ENCODE measurements around the gene EN1. TPM values are rescaled to one million over a fixed set of nuclear protein-coding genes. Genes with fewer than 3 reads are reported as not detected.

EN1 gene
- total RNA-seq, 1 experiment from 2014 or later = 0.26 TPM

DNA sequence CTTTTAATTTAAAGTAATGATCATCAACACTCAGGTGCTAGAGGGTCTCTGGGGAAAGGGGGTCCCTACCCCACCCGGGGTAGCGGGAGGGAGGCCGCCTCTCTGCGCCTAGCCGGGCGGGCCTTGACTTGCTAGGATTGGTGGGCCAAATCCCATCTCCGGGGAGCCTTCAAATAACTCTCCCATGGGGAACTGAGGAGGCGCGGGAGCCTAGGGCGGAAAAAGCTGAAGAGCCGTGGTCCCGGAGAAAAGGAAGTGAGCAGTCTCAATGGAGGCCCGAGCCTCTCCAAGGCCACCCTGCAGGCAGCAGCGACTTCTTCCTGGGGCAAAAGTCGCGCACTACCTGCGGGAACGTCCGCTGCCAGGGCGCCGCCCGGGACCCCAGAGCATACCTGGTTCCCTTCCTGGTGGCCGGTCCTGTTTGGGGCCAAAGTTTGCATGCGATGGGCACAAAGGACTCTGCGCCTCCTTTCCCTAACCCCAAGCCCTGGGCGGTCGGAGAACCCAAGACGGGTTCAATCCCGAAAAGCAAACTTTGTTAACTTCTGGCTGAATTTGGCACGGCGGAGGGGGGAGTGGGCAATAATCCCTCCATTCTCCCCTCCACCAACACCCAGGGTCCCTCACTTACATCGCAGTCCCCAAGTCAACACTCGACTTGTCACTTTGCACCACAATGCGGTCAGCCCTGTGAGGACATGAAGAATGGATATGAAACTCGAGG lies 13.6 kb downstream of the EN1 start:
- Histone ChIP-seq H3K27ac (ENCODE audit: low read length) (no peak overlapping the region), H3K27me3 (ENCODE audit: control insufficient read depth, insufficient read depth, low read length) (peaks cover 3% of the 10 kb centered on the region), H3K4me1 (ENCODE audit: control insufficient read depth, insufficient read depth, low read length) (no peaks in the 10 kb centered on the region), H3K9me3 (ENCODE audit: control insufficient read depth, insufficient read depth, low read depth, low read length) (no peaks in the 10 kb centered on the region), H3K4me3 (ENCODE audit: low read depth in 2 of 2, low read length in 2 of 2) (no peak overlapping the region), H3K36me3 (ENCODE audit: control insufficient read depth, insufficient read depth, low read length) (no peaks in the 10 kb centered on the region)
- intact Hi-C loops (cut with micrococcal nuclease; ENCODE audit: unreplicated experiment) = no loop called here
- ATAC-seq (no peak), DNase-seq (ENCODE audit: low read depth, low spot score) (no peak)
- TF ChIP-seq, protein P1, sequence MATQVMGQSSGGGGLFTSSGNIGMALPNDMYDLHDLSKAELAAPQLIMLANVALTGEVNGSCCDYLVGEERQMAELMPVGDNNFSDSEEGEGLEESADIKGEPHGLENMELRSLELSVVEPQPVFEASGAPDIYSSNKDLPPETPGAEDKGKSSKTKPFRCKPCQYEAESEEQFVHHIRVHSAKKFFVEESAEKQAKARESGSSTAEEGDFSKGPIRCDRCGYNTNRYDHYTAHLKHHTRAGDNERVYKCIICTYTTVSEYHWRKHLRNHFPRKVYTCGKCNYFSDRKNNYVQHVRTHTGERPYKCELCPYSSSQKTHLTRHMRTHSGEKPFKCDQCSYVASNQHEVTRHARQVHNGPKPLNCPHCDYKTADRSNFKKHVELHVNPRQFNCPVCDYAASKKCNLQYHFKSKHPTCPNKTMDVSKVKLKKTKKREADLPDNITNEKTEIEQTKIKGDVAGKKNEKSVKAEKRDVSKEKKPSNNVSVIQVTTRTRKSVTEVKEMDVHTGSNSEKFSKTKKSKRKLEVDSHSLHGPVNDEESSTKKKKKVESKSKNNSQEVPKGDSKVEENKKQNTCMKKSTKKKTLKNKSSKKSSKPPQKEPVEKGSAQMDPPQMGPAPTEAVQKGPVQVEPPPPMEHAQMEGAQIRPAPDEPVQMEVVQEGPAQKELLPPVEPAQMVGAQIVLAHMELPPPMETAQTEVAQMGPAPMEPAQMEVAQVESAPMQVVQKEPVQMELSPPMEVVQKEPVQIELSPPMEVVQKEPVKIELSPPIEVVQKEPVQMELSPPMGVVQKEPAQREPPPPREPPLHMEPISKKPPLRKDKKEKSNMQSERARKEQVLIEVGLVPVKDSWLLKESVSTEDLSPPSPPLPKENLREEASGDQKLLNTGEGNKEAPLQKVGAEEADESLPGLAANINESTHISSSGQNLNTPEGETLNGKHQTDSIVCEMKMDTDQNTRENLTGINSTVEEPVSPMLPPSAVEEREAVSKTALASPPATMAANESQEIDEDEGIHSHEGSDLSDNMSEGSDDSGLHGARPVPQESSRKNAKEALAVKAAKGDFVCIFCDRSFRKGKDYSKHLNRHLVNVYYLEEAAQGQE (IDR thresholded peaks at IDR 0.05; ENCODE audit: insufficient read depth in 1 of 2, low read depth in 2 of 2, low read length in 1 of 2) = no peak
- TF ChIP-seq POLR2AphosphoS5 (IDR thresholded peaks at IDR 0.05; ENCODE audit: low read depth, low read length) (no peak), TCF7L2 (IDR thresholded peaks at IDR 0.05; ENCODE audit: low read depth, low read length) (no peak), SIN3A (IDR thresholded peaks at IDR 0.05; ENCODE audit: borderline replicate concordance, insufficient read depth, low read depth, low read length) (no peak)
- TF ChIP-seq, protein P2, sequence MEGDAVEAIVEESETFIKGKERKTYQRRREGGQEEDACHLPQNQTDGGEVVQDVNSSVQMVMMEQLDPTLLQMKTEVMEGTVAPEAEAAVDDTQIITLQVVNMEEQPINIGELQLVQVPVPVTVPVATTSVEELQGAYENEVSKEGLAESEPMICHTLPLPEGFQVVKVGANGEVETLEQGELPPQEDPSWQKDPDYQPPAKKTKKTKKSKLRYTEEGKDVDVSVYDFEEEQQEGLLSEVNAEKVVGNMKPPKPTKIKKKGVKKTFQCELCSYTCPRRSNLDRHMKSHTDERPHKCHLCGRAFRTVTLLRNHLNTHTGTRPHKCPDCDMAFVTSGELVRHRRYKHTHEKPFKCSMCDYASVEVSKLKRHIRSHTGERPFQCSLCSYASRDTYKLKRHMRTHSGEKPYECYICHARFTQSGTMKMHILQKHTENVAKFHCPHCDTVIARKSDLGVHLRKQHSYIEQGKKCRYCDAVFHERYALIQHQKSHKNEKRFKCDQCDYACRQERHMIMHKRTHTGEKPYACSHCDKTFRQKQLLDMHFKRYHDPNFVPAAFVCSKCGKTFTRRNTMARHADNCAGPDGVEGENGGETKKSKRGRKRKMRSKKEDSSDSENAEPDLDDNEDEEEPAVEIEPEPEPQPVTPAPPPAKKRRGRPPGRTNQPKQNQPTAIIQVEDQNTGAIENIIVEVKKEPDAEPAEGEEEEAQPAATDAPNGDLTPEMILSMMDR (IDR thresholded peaks at IDR 0.05) = no peak
- CTCF ChIA-PET = no interaction called here
- POLR2A ChIA-PET = no interaction called here
- in situ Hi-C loops (cut with HindIII; ENCODE audit: low pct_unique_long_range_greater_than_20kb, low sequenced_read_pairs) = no loop called here
- BruUV-seq (replicated peaks) = no TSS peak

DNA sequence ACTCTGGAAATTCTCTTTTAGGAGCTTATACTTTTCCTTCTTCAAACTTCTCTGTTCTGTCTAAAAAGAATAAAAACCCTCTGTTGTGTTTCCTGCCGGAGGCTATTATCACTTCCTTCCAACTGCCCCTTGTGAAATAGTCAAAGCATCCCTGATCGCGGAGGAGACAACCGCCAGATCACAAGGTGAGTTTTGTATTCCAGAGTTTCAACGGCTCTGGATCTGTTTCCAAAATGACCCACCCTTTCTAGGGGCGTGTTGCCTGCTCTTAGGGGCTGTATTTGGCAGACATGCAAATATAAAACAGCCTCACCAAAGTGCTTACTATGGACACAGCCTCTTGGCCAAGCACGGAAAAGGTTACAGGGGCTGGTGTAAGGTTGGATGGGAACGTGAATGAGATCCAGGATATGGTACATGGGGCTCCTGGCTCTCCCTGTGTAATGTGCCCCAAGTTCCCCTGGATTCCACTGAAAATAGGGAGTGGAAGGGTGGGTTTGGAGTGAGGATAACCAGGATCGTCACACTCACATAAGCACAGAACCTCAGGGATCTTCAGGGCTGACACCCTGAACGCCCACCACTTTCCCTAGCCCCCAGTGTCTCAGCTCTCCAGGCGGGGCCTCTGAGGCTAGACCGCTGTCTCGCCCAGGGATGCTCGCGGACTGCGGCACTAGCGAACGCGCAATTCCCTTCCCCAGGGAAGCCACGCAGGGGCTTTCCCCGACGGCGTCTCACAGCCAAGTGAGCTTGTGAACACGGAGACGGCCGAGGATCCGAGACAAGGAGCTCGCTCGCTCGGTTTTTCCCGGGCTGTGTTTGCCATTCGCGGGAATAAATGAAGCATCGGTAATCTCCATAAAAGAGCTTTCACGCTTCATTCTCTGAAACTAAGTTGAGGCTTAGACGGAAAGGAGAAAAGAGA lies 14.4 kb downstream of the EN1 start:
- peaks cover 3% of the 10 kb centered on the region for H3K27me3 ChIP-seq (ENCODE audit: control insufficient read depth, insufficient read depth, low read length)
- ChIA-PET POLR2A (no interaction called here), CTCF (interaction anchor here (1.1 kb wide), 1 partner anchor 1019 kb away, joined by 4 read pairs; the partner anchor contains the start of gene DDX18)
- intact Hi-C loops (cut with micrococcal nuclease; ENCODE audit: unreplicated experiment) (no loop called here), in situ Hi-C loops (cut with HindIII; ENCODE audit: low pct_unique_long_range_greater_than_20kb, low sequenced_read_pairs) (no loop called here)
- no peaks in the 10 kb centered on the region for H3K36me3 ChIP-seq (ENCODE audit: control insufficient read depth, insufficient read depth, low read length)
- no peak overlapping the region for H3K4me3 ChIP-seq (ENCODE audit: low read depth in 2 of 2, low read length in 2 of 2)
- H3K4me1 ChIP-seq (ENCODE audit: control insufficient read depth, insufficient read depth, low read length) = no peaks in the 10 kb centered on the region
- H3K27ac ChIP-seq (ENCODE audit: low read length) = no peak overlapping the region
- no peaks in the 10 kb centered on the region for H3K9me3 ChIP-seq (ENCODE audit: control insufficient read depth, insufficient read depth, low read depth, low read length)
- TF ChIP-seq POLR2AphosphoS5 (IDR thresholded peaks at IDR 0.05; ENCODE audit: low read depth, low read length) (no peak), TCF7L2 (IDR thresholded peaks at IDR 0.05; ENCODE audit: low read depth, low read length) (no peak), SIN3A (IDR thresholded peaks at IDR 0.05; ENCODE audit: borderline replicate concordance, insufficient read depth, low read depth, low read length) (no peak)
- TF ChIP-seq, protein P1 (IDR thresholded peaks at IDR 0.05; ENCODE audit: insufficient read depth in 1 of 2, low read depth in 2 of 2, low read length in 1 of 2) = no peak
- TF ChIP-seq, protein P2 (IDR thresholded peaks at IDR 0.05) = no peak
- ATAC-seq (no peak), DNase-seq (ENCODE audit: low read depth, low spot score) (no peak)
- BruUV-seq (replicated peaks) = no TSS peak

Measured in Panc1 (cell line).